HepG2 (cell line): ENCODE data around the gene B3GAT3. TPM values are rescaled to one million over a fixed set of nuclear protein-coding genes. Genes with fewer than 3 reads are reported as not detected.

Source experiments
- AKNA ChIP-seq: sonication (generic); formaldehyde crosslinking; IDR thresholded peaks from 2 replicates; pipeline ENCODE4 v1.4.0; 2020; ENCODE audit warnings: missing genetic modification reagents, borderline replicate concordance
- CERS6 ChIP-seq: sonication (generic); formaldehyde crosslinking; IDR thresholded peaks from 2 replicates; pipeline ENCODE4 v1.5.0; 2020; ENCODE audit warnings: missing genetic modification reagents
- CREM ChIP-seq, 2 experiments: sonication (generic) in 1 of 2; formaldehyde crosslinking in 1 of 2; IDR thresholded peaks; 2 replicates each; pipeline versions ENCODE4 v1.4.0 to v1.6.1; 2016 to 2020; ENCODE audit warnings: antibody characterized with exemption in 1 of 2, mild to moderate bottlenecking in 1 of 2, missing genetic modification reagents in 1 of 2
- GZF1 ChIP-seq: sonication (generic); formaldehyde crosslinking; IDR thresholded peaks from 2 replicates; pipeline ENCODE4 v1.5.1; 2020; ENCODE audit warnings: mild to moderate bottlenecking, missing genetic modification reagents
- HOXA9 ChIP-seq: sonication (generic); formaldehyde crosslinking; IDR thresholded peaks from 2 replicates; pipeline ENCODE4 v1.8.1; 2022; ENCODE audit warnings: missing genetic modification reagents, mild to moderate bottlenecking, moderate library complexity, borderline replicate concordance
- IRF1 ChIP-seq: sonication (generic); formaldehyde crosslinking; IDR thresholded peaks from 2 replicates; pipeline ENCODE4 v1.4.0; 2020; ENCODE audit warnings: low read depth, mild to moderate bottlenecking, missing genetic modification reagents
- KDM6A ChIP-seq: IDR thresholded peaks from 2 replicates; pipeline ENCODE4 v1.6.1; 2016; ENCODE audit warnings: low read depth
- MLLT10 ChIP-seq: sonication (generic); formaldehyde crosslinking; IDR thresholded peaks from 2 replicates; pipeline ENCODE4 v1.4.0; 2020; ENCODE audit warnings: missing genetic modification reagents
- PAX8 ChIP-seq: sonication (generic); formaldehyde crosslinking; IDR thresholded peaks from 2 replicates; pipeline ENCODE4 v1.8.0; 2022; ENCODE audit warnings: mild to moderate bottlenecking, missing genetic modification reagents, borderline replicate concordance
- PCBP2 ChIP-seq: fragments of 200-400 bp; formaldehyde crosslinking; optimal IDR thresholded peaks from 2 replicates; pipeline ENCODE3; 2018; ENCODE audit warnings: low read length, low read depth; ENCODE audit not compliant: poor library complexity, severe bottlenecking
- TCF7L2 ChIP-seq: IDR thresholded peaks from 2 replicates; pipeline ENCODE4 v1.6.1; 2011; ENCODE audit warnings: mild to moderate bottlenecking, low read depth, low read length, moderate library complexity
- TGIF2 ChIP-seq: IDR thresholded peaks from 2 replicates; pipeline ENCODE4 v1.6.1; 2016; ENCODE audit warnings: control low read depth, missing compliant biosample characterization
- THAP11 ChIP-seq: IDR thresholded peaks from 2 replicates; pipeline ENCODE4 v1.6.1; 2016; ENCODE audit warnings: missing biosample characterization, missing genetic modification reagents
- ZBTB38 ChIP-seq: sonication (generic); formaldehyde crosslinking; IDR thresholded peaks from 2 replicates; pipeline ENCODE4 v1.5.1; 2020; ENCODE audit warnings: mild to moderate bottlenecking, missing genetic modification reagents
- ZBTB49 ChIP-seq: sonication (generic); formaldehyde crosslinking; IDR thresholded peaks from 2 replicates; pipeline ENCODE4 v1.4.0; 2020; ENCODE audit warnings: missing genetic modification reagents, borderline replicate concordance
- ZNF605 ChIP-seq: sonication (generic); formaldehyde crosslinking; IDR thresholded peaks from 2 replicates; pipeline ENCODE4 v1.8.0; 2022; ENCODE audit warnings: mild to moderate bottlenecking, missing genetic modification reagents
- ZNF792 ChIP-seq: IDR thresholded peaks from 2 replicates; pipeline ENCODE4 v1.6.1; 2016
- ZSCAN12 ChIP-seq: sonication (generic); formaldehyde crosslinking; IDR thresholded peaks from 2 replicates; pipeline ENCODE4 v1.9.0; 2021; ENCODE audit warnings: mild to moderate bottlenecking, missing genetic modification reagents
- polyA plus RNA-seq, 8 experiments: library from polyadenylated mRNA; depleted of rRNA in 3 of 8; stranded (reverse) in 7 of 8; unstranded in 1 of 8; fragments of >200 nt; fragmentation: Illumina TruSeq in 4 of 8; extraction: Trizol in 4 of 8; gene quantifications; 2 replicates each; pipeline versions ENCODE4 v1.2.1 to v1.2.3, GENCODE V29; 2011 to 2016; ENCODE audit warnings: low read depth in 4 of 8, missing spikeins in 1 of 8, mixed read lengths in 1 of 8; ENCODE audit not compliant: insufficient read depth in 1 of 8
- total RNA-seq, 5 experiments: library from RNA; depleted of rRNA; stranded (reverse); fragments of >200 nt; fragmentation: Illumina TruSeq; extraction: Trizol; gene quantifications; 2 replicates each; pipeline ENCODE4 v1.2.3, GENCODE V29; 2016; ENCODE audit warnings: low read depth in 1 of 5
- TF ChIP-seq, protein P1 (sequence below): sonication (generic); formaldehyde crosslinking; IDR thresholded peaks from 2 replicates; pipeline ENCODE4 v1.8.0; 2022; ENCODE audit warnings: low read depth, missing genetic modification reagents

B3GAT3 gene
- total and polyA plus RNA-seq, 2 of the 13 experiments (the other 11 are each of a cell fraction or from before 2014, with no cell fraction given), result 21.3 to 26.1 TPM

- TF ChIP-seq AKNA (CRISPR knock-in tag) (no peak), TGIF2 (CRISPR knock-in tag) (peak; percentile 90), TCF7L2 (no peak), ZNF792 (peak; percentile 93), GZF1 (CRISPR knock-in tag) (0 out of 2 replicates have a peak, but pooled peaks have one; percentile 73), IRF1 (CRISPR knock-in tag) (no peak), HOXA9 (CRISPR knock-in tag) (no peak; the same call in 1 of the 2 replicates), ZSCAN12 (no peak), CERS6 (no peak), ZBTB38 (CRISPR knock-in tag) (peak; percentile 97), ZBTB49 (CRISPR knock-in tag) (no peak), PCBP2 (no peak), CREM (IDR thresholded peaks at IDR 0.05) (peak; percentile 98), CREM (CRISPR knock-in tag; IDR thresholded peaks at IDR 0.05) (peak; percentile 38; the same call in 1 of the 2 replicates), PAX8 (CRISPR knock-in tag) (no peak), KDM6A (CRISPR knock-in tag) (no peak), MLLT10 (no peak), THAP11 (CRISPR knock-in tag) (peak; percentile 97), ZNF605 (CRISPR knock-in tag) (peak; percentile 90)
- TF ChIP-seq, protein P1, sequence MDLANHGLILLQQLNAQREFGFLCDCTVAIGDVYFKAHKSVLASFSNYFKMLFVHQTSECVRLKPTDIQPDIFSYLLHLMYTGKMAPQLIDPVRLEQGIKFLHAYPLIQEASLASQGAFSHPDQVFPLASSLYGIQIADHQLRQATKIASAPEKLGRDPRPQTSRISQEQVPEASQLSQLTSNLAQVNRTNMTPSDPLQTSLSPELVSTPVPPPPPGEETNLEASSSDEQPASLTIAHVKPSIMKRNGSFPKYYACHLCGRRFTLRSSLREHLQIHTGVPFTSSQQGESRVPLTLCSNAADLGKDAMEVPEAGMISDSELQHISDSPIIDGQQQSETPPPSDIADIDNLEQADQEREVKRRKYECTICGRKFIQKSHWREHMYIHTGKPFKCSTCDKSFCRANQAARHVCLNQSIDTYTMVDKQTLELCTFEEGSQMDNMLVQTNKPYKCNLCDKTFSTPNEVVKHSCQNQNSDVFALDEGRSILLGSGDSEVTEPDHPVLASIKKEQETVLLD (CRISPR knock-in tag), result peak; percentile 88
Measured at GRCh38 chr11:62591448-62592145, 30.2 kb downstream of the B3GAT3 start, which contains the start of gene TUT1 (continued).
